GM12878 (cell line): ENCODE measurements around the gene THY1.

Experiments
- CHD4 ChIP-seq: fragments of 200-600 bp; sonication (generic); IDR thresholded peaks from 2 replicates; pipeline ENCODE4 v1.6.1; 2016; ENCODE audit warnings: mild to moderate bottlenecking
- EGR1 ChIP-seq, 2 experiments: IDR thresholded peaks; 1 replicate in 1 of 2; 2 replicates in 1 of 2; pipeline ENCODE4 v1.6.1; 2011 to 2012; ENCODE audit warnings: low read depth in 2 of 2, low read length in 2 of 2, borderline replicate concordance in 1 of 2, mild to moderate bottlenecking in 1 of 2, moderate library complexity in 1 of 2
- EZH2 ChIP-seq: IDR thresholded peaks from 2 replicates; pipeline ENCODE4 v1.6.1; 2012; ENCODE audit warnings: low read depth, mild to moderate bottlenecking, control low read depth, inconsistent platforms, low read length, borderline replicate concordance; ENCODE audit not compliant: control insufficient read depth
- POLR2A ChIP-seq: IDR thresholded peaks from 2 replicates; pipeline ENCODE4 v1.6.1; 2011; ENCODE audit warnings: low read depth, mild to moderate bottlenecking, low read length
- POLR2AphosphoS5 ChIP-seq: IDR thresholded peaks from 2 replicates; pipeline ENCODE4 v1.6.1; 2011; ENCODE audit warnings: mild to moderate bottlenecking, low read length, inconsistent platforms
- RELA ChIP-seq: fragments of 450-650 bp; IDR thresholded peaks from 2 replicates; pipeline ENCODE4 v1.8.0; 2014; ENCODE audit warnings: borderline replicate concordance; ENCODE audit not compliant: partially characterized antibody
- RUNX3 ChIP-seq: IDR thresholded peaks from 2 replicates; pipeline ENCODE4 v1.6.1; 2012; ENCODE audit warnings: low read length, inconsistent platforms
- SRF ChIP-seq, 2 experiments: IDR thresholded peaks; 2 replicates each; pipeline ENCODE4 v1.6.1; 2011; ENCODE audit warnings: low read depth in 2 of 2, low read length in 2 of 2, mild to moderate bottlenecking in 1 of 2, moderate library complexity in 1 of 2
- ZNF207 ChIP-seq: fragments of 450-650 bp; IDR thresholded peaks from 2 replicates; pipeline ENCODE4 v1.6.1; 2014; ENCODE audit warnings: antibody characterized with exemption, mild to moderate bottlenecking, borderline replicate concordance
- TF ChIP-seq, protein P1 (sequence below), 3 experiments: IDR thresholded peaks in 2 of 3; conservative IDR thresholded peaks in 1 of 3; 2 replicates each; pipeline ENCODE4 v1.5.1; 2011; ENCODE audit warnings: low read depth in 3 of 3, low read length in 3 of 3, mild to moderate bottlenecking in 3 of 3, control low read depth in 2 of 3, moderate library complexity in 2 of 3, inconsistent platforms in 1 of 3, mixed read lengths in 1 of 3; ENCODE audit not compliant: control insufficient read depth in 2 of 3, insufficient read depth in 1 of 3; ENCODE audit errors: extremely low read depth in 1 of 3

DNA sequence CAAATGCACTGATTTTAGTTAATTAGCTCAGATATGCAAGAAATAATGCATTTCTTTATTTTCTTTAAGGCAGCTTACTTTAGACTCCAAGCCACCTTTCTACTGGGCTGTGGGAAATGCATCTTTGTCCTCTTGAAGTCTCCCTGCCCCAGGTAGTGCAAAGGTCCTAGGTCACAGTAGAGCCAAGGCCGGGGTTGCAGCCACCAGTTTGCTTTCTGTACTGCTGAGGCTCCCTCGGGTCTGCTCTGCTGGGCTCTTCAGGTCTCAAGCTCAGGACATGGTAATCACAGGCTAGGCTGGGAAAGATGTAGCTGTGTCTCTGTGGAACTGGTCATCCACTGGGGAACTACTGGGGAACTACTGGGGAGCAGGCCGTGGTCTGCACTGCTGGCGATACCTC lies 25.4 kb upstream of the THY1 start:
- no peak for TF ChIP-seq POLR2A
- no peak for TF ChIP-seq CHD4
- TF ChIP-seq, protein P1, sequence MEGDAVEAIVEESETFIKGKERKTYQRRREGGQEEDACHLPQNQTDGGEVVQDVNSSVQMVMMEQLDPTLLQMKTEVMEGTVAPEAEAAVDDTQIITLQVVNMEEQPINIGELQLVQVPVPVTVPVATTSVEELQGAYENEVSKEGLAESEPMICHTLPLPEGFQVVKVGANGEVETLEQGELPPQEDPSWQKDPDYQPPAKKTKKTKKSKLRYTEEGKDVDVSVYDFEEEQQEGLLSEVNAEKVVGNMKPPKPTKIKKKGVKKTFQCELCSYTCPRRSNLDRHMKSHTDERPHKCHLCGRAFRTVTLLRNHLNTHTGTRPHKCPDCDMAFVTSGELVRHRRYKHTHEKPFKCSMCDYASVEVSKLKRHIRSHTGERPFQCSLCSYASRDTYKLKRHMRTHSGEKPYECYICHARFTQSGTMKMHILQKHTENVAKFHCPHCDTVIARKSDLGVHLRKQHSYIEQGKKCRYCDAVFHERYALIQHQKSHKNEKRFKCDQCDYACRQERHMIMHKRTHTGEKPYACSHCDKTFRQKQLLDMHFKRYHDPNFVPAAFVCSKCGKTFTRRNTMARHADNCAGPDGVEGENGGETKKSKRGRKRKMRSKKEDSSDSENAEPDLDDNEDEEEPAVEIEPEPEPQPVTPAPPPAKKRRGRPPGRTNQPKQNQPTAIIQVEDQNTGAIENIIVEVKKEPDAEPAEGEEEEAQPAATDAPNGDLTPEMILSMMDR (IDR thresholded peaks at IDR 0.05 in 2 of 3, conservative IDR thresholded peaks at IDR 0.05 in 1 of 3; ENCODE audit: control insufficient read depth in 2 of 3, extremely low read depth in 1 of 3, insufficient read depth in 1 of 3, low read depth in 3 of 3, low read length in 3 of 3), result no peak
- TF ChIP-seq EGR1 (IDR thresholded peaks at IDR 0.05; ENCODE audit: borderline replicate concordance in 1 of 2, low read depth in 2 of 2, low read length in 2 of 2), result no peak
- no peak for TF ChIP-seq POLR2AphosphoS5
- no peak for TF ChIP-seq ZNF207
- TF ChIP-seq SRF (IDR thresholded peaks at IDR 0.05; ENCODE audit: low read depth in 2 of 2, low read length in 2 of 2), result no peak
- TF ChIP-seq RELA, result no peak
- TF ChIP-seq RUNX3, result no peak
- no peak for TF ChIP-seq EZH2
